ENCODE results near the gene MYO1H. TPM values are rescaled to one million over a fixed set of nuclear protein-coding genes. Genes with fewer than 3 reads are reported as not detected.

The MYO1H gene
- total RNA-seq, 1 donor from 2014 or later, result not detected

- no peak for TF ChIP-seq CTCF (IDR thresholded peaks at IDR 0.05; ENCODE audit: insufficient read depth, low read length, poor library complexity, severe bottlenecking)
- Histone ChIP-seq H3K27me3 (ENCODE audit: control insufficient read depth, insufficient read depth, low read length) (no peaks in the 10 kb centered on the region), H3K36me3 (ENCODE audit: control insufficient read depth, insufficient read depth, low read length) (peaks cover 1% of the 10 kb centered on the region), H3K4me3 (ENCODE audit: low read depth, low read length) (no peak overlapping the region)
- DNase-seq (ENCODE audit: low read depth), result no peak
Observed at GRCh38 chr12:109493090-109493489, 145.4 kb downstream of the MYO1H start.

- TF ChIP-seq CTCF (IDR thresholded peaks at IDR 0.05; ENCODE audit: insufficient read depth, low read length, poor library complexity, severe bottlenecking), result no peak
- Histone ChIP-seq H3K36me3 (ENCODE audit: control insufficient read depth, insufficient read depth, low read length) (peaks cover 1% of the 10 kb centered on the region), H3K27me3 (ENCODE audit: control insufficient read depth, insufficient read depth, low read length) (no peaks in the 10 kb centered on the region), H3K4me3 (ENCODE audit: low read depth, low read length) (no peak overlapping the region)
- DNase-seq (ENCODE audit: low read depth), result no peak
Observed at GRCh38 chr12:109493938-109494337, 146.2 kb downstream of the MYO1H start.

- DNase-seq (ENCODE audit: low read depth), result no peak
- H3K36me3 ChIP-seq (ENCODE audit: control insufficient read depth, insufficient read depth, low read length), result peaks cover 2% of the 10 kb centered on the region
- H3K27me3 ChIP-seq (ENCODE audit: control insufficient read depth, insufficient read depth, low read length), result no peaks in the 10 kb centered on the region
- no peak overlapping the region for H3K4me3 ChIP-seq (ENCODE audit: low read depth, low read length)
- TF ChIP-seq CTCF (IDR thresholded peaks at IDR 0.05; ENCODE audit: insufficient read depth, low read length, poor library complexity, severe bottlenecking), result no peak
Observed at GRCh38 chr12:109494348-109494881, 146.7 kb downstream of the MYO1H start.

GRCh38 chr12:109495012-109495411 is 147.3 kb downstream of the MYO1H start:
- no peaks in the 10 kb centered on the region for H3K27me3 ChIP-seq (ENCODE audit: control insufficient read depth, insufficient read depth, low read length)
- no peak overlapping the region for H3K4me3 ChIP-seq (ENCODE audit: low read depth, low read length)
- DNase-seq (ENCODE audit: low read depth), result no peak
- TF ChIP-seq CTCF (IDR thresholded peaks at IDR 0.05; ENCODE audit: insufficient read depth, low read length, poor library complexity, severe bottlenecking), result no peak
- H3K36me3 ChIP-seq (ENCODE audit: control insufficient read depth, insufficient read depth, low read length), result peaks cover 4% of the 10 kb centered on the region

GRCh38 chr12:109496306-109496705 is 148.6 kb downstream of the MYO1H start:
- H3K4me3 ChIP-seq (ENCODE audit: low read depth, low read length), result no peak overlapping the region
- no peak for TF ChIP-seq CTCF (IDR thresholded peaks at IDR 0.05; ENCODE audit: insufficient read depth, low read length, poor library complexity, severe bottlenecking)
- H3K36me3 ChIP-seq (ENCODE audit: control insufficient read depth, insufficient read depth, low read length), result peaks cover 5% of the 10 kb centered on the region
- H3K27me3 ChIP-seq (ENCODE audit: control insufficient read depth, insufficient read depth, low read length), result no peaks in the 10 kb centered on the region
- DNase-seq (ENCODE audit: low read depth), result no peak

GRCh38 chr12:109497675-109498074 is 150.0 kb downstream of the MYO1H start:
- peaks cover 5% of the 10 kb centered on the region for H3K36me3 ChIP-seq (ENCODE audit: control insufficient read depth, insufficient read depth, low read length)
- no peak for TF ChIP-seq CTCF (IDR thresholded peaks at IDR 0.05; ENCODE audit: insufficient read depth, low read length, poor library complexity, severe bottlenecking)
- no peak for DNase-seq (ENCODE audit: low read depth)
- H3K27me3 ChIP-seq (ENCODE audit: control insufficient read depth, insufficient read depth, low read length), result no peaks in the 10 kb centered on the region
- H3K4me3 ChIP-seq (ENCODE audit: low read depth, low read length), result no peak overlapping the region
